HepG2 (cell line): ENCODE data around the gene PMEPA1. TPM values are rescaled to one million over a fixed set of nuclear protein-coding genes. Genes with fewer than 3 reads are reported as not detected.

ENCODE experiments used
- ATAC-seq: fragments of 200-7000 bp; cut with Tn5 transposase; 3 replicates; pipeline ENCODE4 v1.9.1; 2020; ENCODE audit warnings: mild to moderate bottlenecking, moderate library complexity
- BruUV-seq: library from RNA; stranded (reverse); fragments of 400-500 nt; replicated peaks from 2 replicates; lab custom pipeline; 2021; lab: Mats Ljungman, UMichigan
- CTCF ChIA-PET: fragments of 300-600 bp; formaldehyde crosslinking; extraction: SDS; loops from one replicate; lab custom pipeline; 2021; ENCODE audit warnings: low total read pairs, inconsistent platforms, low intra/inter-chr PET ratio; lab: Yijun Ruan, JAX
- POLR2A ChIA-PET: fragments of 350-600 bp; sonication (Branson Sonifier 250); formaldehyde crosslinking; loops from one replicate; lab custom pipeline; 2020; ENCODE audit warnings: antibody characterized with exemption, inconsistent platforms; lab: Yijun Ruan, JAX
- DNase-seq: peaks from one replicate; pipeline ENCODE4 v3.0.0-alpha.2; 2015; ENCODE audit warnings: low spot score
- FAIRE-seq: peaks from 3 replicates; lab custom pipeline; 2011; peaks lifted over from hg19 to GRCh38; lab: Jason Lieb, UNC
- H2AFZ ChIP-seq: one replicate; pipeline ENCODE4 v1.6.1; 2011; ENCODE audit warnings: low read length, inconsistent platforms
- H3K27ac ChIP-seq: fragments of 300-600 bp; 3 replicates; pipeline ENCODE4 v1.8.0; 2011; ENCODE audit warnings: mixed run types, mild to moderate bottlenecking, mixed read lengths, low read length, inconsistent platforms; ENCODE audit not compliant: insufficient read depth; ENCODE audit errors: extremely low read length
- H3K27me3 ChIP-seq, 2 experiments: fragments of 200-600 bp in 1 of 2; 2 replicates in 1 of 2; 3 replicates in 1 of 2; pipeline versions ENCODE4 v1.6.0 to v1.8.0; 2011; ENCODE audit warnings: low read length in 2 of 2, mild to moderate bottlenecking in 2 of 2, moderate library complexity in 2 of 2, inconsistent platforms in 1 of 2; ENCODE audit not compliant: insufficient read depth in 2 of 2, control insufficient read depth in 1 of 2
- H3K36me3 ChIP-seq, 2 experiments: fragments of 200-600 bp in 1 of 2; replicated peaks in 1 of 2; 2 replicates in 1 of 2; 3 replicates in 1 of 2; pipeline versions ENCODE4 v1.5.1 to v1.8.0; 2011; ENCODE audit warnings: low read length in 2 of 2, inconsistent platforms in 1 of 2; ENCODE audit not compliant: insufficient read depth in 2 of 2, control insufficient read depth in 1 of 2
- H3K4me1 ChIP-seq: 2 replicates; pipeline ENCODE4 v1.5.1; 2012; ENCODE audit warnings: low read length, inconsistent platforms; ENCODE audit not compliant: insufficient read depth
- H3K4me2 ChIP-seq: 2 replicates; pipeline ENCODE4 v1.6.0; 2011; ENCODE audit warnings: low read depth, low read length, inconsistent platforms
- H3K4me3 ChIP-seq, 3 experiments: fragments of 200-600 bp in 1 of 3; sonication (generic), shearing (Covaris generic) in 1 of 3; replicated peaks in 1 of 3; 2 replicates each; pipeline ENCODE4 v1.5.1; 2011 to 2016; ENCODE audit warnings: low read length in 3 of 3, inconsistent platforms in 2 of 3, low read depth in 2 of 3, mild to moderate bottlenecking in 2 of 3, control low read depth in 1 of 3, mixed read lengths in 1 of 3; ENCODE audit not compliant: insufficient read depth in 1 of 3
- H3K79me2 ChIP-seq: one replicate; pipeline ENCODE4 v1.6.1; 2011; ENCODE audit warnings: low read length, inconsistent platforms; ENCODE audit not compliant: insufficient read depth
- H3K9ac ChIP-seq: 2 replicates; pipeline ENCODE4 v1.6.0; 2011; ENCODE audit warnings: mild to moderate bottlenecking, low read depth, low read length, inconsistent platforms; ENCODE audit not compliant: insufficient read depth
- H3K9me3 ChIP-seq: 2 replicates; pipeline ENCODE4 v1.5.1; 2012; ENCODE audit warnings: mild to moderate bottlenecking, low read length
- H4K20me1 ChIP-seq: 2 replicates; pipeline ENCODE4 v1.6.0; 2011; ENCODE audit warnings: inconsistent platforms, mild to moderate bottlenecking, low read length, moderate library complexity; ENCODE audit not compliant: insufficient read depth
- EZH2 ChIP-seq: conservative IDR thresholded peaks from 2 replicates; pipeline ENCODE4 v1.6.1; 2012; ENCODE audit warnings: mild to moderate bottlenecking, low read depth, low read length, moderate library complexity
- FOXA1 ChIP-seq, 2 experiments: fragments of 450-650 bp in 1 of 2; sonication (generic) in 1 of 2; formaldehyde crosslinking in 1 of 2; IDR thresholded peaks; 2 replicates each; pipeline versions ENCODE4 v1.4.0 to v1.6.1; 2016 to 2020; ENCODE audit warnings: missing genetic modification reagents in 1 of 2
- SNAI1 ChIP-seq: sonication (generic); formaldehyde crosslinking; IDR thresholded peaks from 2 replicates; pipeline ENCODE4 v1.5.0; 2020; ENCODE audit warnings: mild to moderate bottlenecking, missing genetic modification reagents, borderline replicate concordance
- XRCC5 ChIP-seq: fragments of 200-400 bp; formaldehyde crosslinking; optimal IDR thresholded peaks from 2 replicates; pipeline ENCODE3; 2017; ENCODE audit warnings: mild to moderate bottlenecking, low read length
- ZNF598 ChIP-seq: sonication (generic); formaldehyde crosslinking; IDR thresholded peaks from 2 replicates; pipeline ENCODE4 v1.5.1; 2020; ENCODE audit warnings: mild to moderate bottlenecking, missing genetic modification reagents, borderline replicate concordance
- WGBS: methylation state at CpG from one replicate; pipeline ENCODE4 v1.1.6; 2017; ENCODE audit warnings: low lambda C conversion rate; 5-methylcytosine and 5-hydroxymethylcytosine counted together
- in situ Hi-C: cut with HindIII; loops from 2 replicates; pipeline ENCODE4 v1.10.0; 2017; ENCODE audit warnings: low pct_unique_long_range_greater_than_20kb; ENCODE audit not compliant: extremely low pct_ligation_motif_present
- intact Hi-C: fragments of 100-400 bp; cut with micrococcal nuclease; formaldehyde crosslinking; loops from one replicate; pipeline ENCODE4 v1.10.0; 2022; ENCODE audit not compliant: unreplicated experiment
- polyA plus RNA-seq, 8 experiments: library from polyadenylated mRNA; depleted of rRNA in 3 of 8; stranded (reverse) in 7 of 8; unstranded in 1 of 8; fragments of >200 nt; fragmentation: Illumina TruSeq in 4 of 8; extraction: Trizol in 4 of 8; gene quantifications; 2 replicates each; pipeline versions ENCODE4 v1.2.1 to v1.2.3, GENCODE V29; 2011 to 2016; ENCODE audit warnings: low read depth in 4 of 8, missing spikeins in 1 of 8, mixed read lengths in 1 of 8; ENCODE audit not compliant: insufficient read depth in 1 of 8
- total RNA-seq, 5 experiments: library from RNA; depleted of rRNA; stranded (reverse); fragments of >200 nt; fragmentation: Illumina TruSeq; extraction: Trizol; gene quantifications; 2 replicates each; pipeline ENCODE4 v1.2.3, GENCODE V29; 2016; ENCODE audit warnings: low read depth in 1 of 5

The PMEPA1 gene
- total and polyA plus RNA-seq, 2 of the 13 experiments (the other 11 are each of a cell fraction or from before 2014, with no cell fraction given): not detected

DNA sequence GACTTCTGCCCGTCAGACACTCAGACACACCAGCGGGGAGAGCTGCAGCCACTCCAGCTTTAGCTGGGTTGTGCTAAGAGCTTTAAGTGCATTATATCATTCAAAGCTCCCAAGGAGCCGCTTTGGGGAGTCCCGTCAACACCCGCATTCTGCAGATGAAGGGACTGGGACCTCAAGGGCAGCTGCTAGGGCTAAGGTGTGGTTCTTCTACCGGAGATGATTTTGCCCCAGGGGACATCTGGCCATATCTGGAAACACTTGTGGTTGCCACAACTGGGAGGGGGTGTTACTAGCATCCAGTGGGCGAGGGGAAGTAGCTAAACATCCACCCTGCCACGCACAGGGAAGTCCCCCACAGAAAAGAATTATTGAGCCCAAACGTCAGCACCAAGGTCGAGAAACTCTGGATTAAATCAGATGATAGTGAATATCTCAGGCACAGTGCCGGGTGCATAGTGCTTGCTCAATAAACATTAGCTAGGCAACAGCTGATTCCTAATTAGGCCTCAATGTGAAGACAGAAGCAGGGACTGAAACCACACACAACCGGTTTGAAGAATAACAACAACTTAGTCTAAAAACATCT, 29.6 kb downstream of the PMEPA1 start:
- H3K9me3 ChIP-seq: no peaks in the 10 kb centered on the region
- no TSS peak for BruUV-seq
- POLR2A ChIA-PET: no interaction called here
- FAIRE-seq: no peak
- WGBS: 4% methylated on average over 9 of the region's 12 CpGs
- H3K36me3 ChIP-seq: no peaks in the 10 kb centered on the region
- no peak overlapping the region for H3K27ac ChIP-seq
- in situ Hi-C loops (no loop called here), intact Hi-C loops (no loop called here)
- H2AFZ ChIP-seq: no peak overlapping the region
- no peak overlapping the region for H3K4me2 ChIP-seq
- CTCF ChIA-PET: no interaction called here
- H3K4me1 ChIP-seq: no peaks in the 10 kb centered on the region
- no peaks in the 10 kb centered on the region; the same call in 1 of the 2 replicates for H4K20me1 ChIP-seq
- TF ChIP-seq ZNF598 (CRISPR knock-in tag) (no peak), EZH2 (peak; percentile 87), SNAI1 (no peak), XRCC5 (no peak)
- H3K27me3 ChIP-seq: peaks cover 12 to 100% of the 10 kb centered on the region in 2 experiments
- H3K79me2 ChIP-seq: no peaks in the 10 kb centered on the region
- DNase-seq: no peak
- ATAC-seq: no peak
- no peak overlapping the region for H3K4me3 ChIP-seq
- H3K9ac ChIP-seq: no peak overlapping the region

DNA sequence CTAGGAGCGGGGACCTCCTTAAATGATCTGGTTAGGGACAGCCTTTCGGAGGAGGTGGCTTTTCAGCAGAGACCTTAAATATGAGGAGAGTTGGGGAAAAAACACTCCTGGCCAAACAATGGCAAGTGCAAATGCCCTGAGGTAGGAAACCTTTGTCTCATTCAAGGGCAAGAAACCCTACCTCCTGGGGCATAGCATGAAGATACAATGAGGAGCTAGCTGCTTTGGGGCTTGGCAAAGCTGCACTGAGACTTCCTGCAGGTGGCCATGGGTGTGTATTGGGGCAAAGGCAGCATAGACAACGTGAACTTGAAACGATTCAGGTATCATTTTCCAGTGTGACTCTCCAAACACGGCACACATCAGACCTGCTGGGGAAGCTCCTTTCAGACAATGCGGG, 30.7 kb downstream of the PMEPA1 start:
- ChIA-PET CTCF (no interaction called here), POLR2A (no interaction called here)
- FAIRE-seq (no peak), DNase-seq (no peak), ATAC-seq (no peak)
- H3K4me2 ChIP-seq: no peak overlapping the region
- no peak overlapping the region for H3K4me3 ChIP-seq
- H4K20me1 ChIP-seq: no peaks in the 10 kb centered on the region; the same call in 1 of the 2 replicates
- H3K79me2 ChIP-seq: no peaks in the 10 kb centered on the region
- peaks cover 12 to 100% of the 10 kb centered on the region in 2 experiments for H3K27me3 ChIP-seq
- H3K9me3 ChIP-seq: no peaks in the 10 kb centered on the region
- H3K9ac ChIP-seq: no peak overlapping the region
- no peak for TF ChIP-seq FOXA1 (IDR thresholded peaks at IDR 0.05)
- TF ChIP-seq FOXA1 (CRISPR knock-in tag; IDR thresholded peaks at IDR 0.05): no peak
- no TSS peak for BruUV-seq
- in situ Hi-C loops: no loop called here
- H2AFZ ChIP-seq: no peak overlapping the region
- H3K27ac ChIP-seq: no peak overlapping the region
- intact Hi-C loops: no loop called here
- no peaks in the 10 kb centered on the region for H3K4me1 ChIP-seq
- no peaks in the 10 kb centered on the region for H3K36me3 ChIP-seq
- WGBS: 29% methylated on average over 6 of the region's 6 CpGs
